GM13977 (cell line): ENCODE results near the gene SHROOM3.
A peak's percentile ranks its signal among the peaks of the same experiment; 100 is the strongest.
"Not testable (repeated sequence)": the region's sequence is repeated elsewhere in the genome, so short reads cannot be mapped to it uniquely, and the experiment has no call there.

Source experiments
- DNase-seq: peaks from one replicate; pipeline ENCODE4 v3.0.0; 2012; ENCODE audit warnings: low spot score
- CTCF ChIP-seq: IDR thresholded peaks from 2 replicates; pipeline ENCODE4 v1.5.1; 2012; ENCODE audit warnings: mild to moderate bottlenecking, control low read depth; ENCODE audit not compliant: insufficient read depth; ENCODE audit errors: extremely low read depth, missing control alignments
- in situ Hi-C: fragments of 300-500 bp; cut with MboI; formaldehyde crosslinking; loops from one replicate; pipeline ENCODE4 v1.12.0; 2022; ENCODE audit warnings: low sequenced_read_pairs, low pct_unique_long_range_greater_than_20kb, mixed read lengths, inconsistent platforms; ENCODE audit not compliant: unreplicated experiment

The SHROOM3 gene

GRCh38 chr4:76607266-76607799 lies 172.3 kb downstream of the SHROOM3 start:
- DNase-seq: peak; percentile 56
- in situ Hi-C loops: no loop called here
- TF ChIP-seq CTCF: no peak

GRCh38 chr4:76607846-76608245 lies 172.8 kb downstream of the SHROOM3 start:
- in situ Hi-C loops: no loop called here
- DNase-seq: no peak
- TF ChIP-seq CTCF: no peak

- DNase-seq, in situ Hi-C loops: not testable (repeated sequence)
Observed at GRCh38 chr4:76608549-76608948, 173.5 kb downstream of the SHROOM3 start.

- no peak for TF ChIP-seq CTCF
- DNase-seq: no peak
- in situ Hi-C loops: no loop called here
Observed at GRCh38 chr4:76610751-76611547, 175.9 kb downstream of the SHROOM3 start.

GRCh38 chr4:76611616-76612207 lies 176.7 kb downstream of the SHROOM3 start:
- no peak for DNase-seq
- in situ Hi-C loops: no loop called here
- no peak for TF ChIP-seq CTCF

GRCh38 chr4:76614589-76614988 lies 179.6 kb downstream of the SHROOM3 start:
- TF ChIP-seq CTCF: no peak
- in situ Hi-C loops: no loop called here
- no peak for DNase-seq

GRCh38 chr4:76615999-76616398 lies 181.0 kb downstream of the SHROOM3 start:
- in situ Hi-C loops: no loop called here
- TF ChIP-seq CTCF: no peak
- no peak for DNase-seq
